Measurements from ENCODE around the gene C1QTNF8.
"Not testable (repeated sequence)": the region's sequence is repeated elsewhere in the genome, so short reads cannot be mapped to it uniquely, and the experiment has no call there.

- TF ChIP-seq EZH2 (IDR thresholded peaks at IDR 0.05; ENCODE audit: insufficient read depth, poor library complexity, severe bottlenecking); EZH2phosphoT487 (IDR thresholded peaks at IDR 0.05; ENCODE audit: insufficient read depth, low read depth): not testable (repeated sequence)
Measured at GRCh38 chr16:1092685-1093283, 3.3 kb downstream of the C1QTNF8 start.

Measured in GM23248 (cell line).